PFSK-1 (cell line): ENCODE data around the gene ST3GAL5.

Experiments
- FOXP2 ChIP-seq: optimal IDR thresholded peaks from 2 replicates; pipeline ENCODE3; 2011; ENCODE audit warnings: borderline replicate concordance, control low read depth, inconsistent platforms; ENCODE audit not compliant: insufficient read depth; ENCODE audit errors: extremely low read length, extremely low read depth
- POLR2AphosphoS5 ChIP-seq: IDR thresholded peaks from 2 replicates; pipeline ENCODE4 v1.6.1; 2012; ENCODE audit warnings: low read depth, mild to moderate bottlenecking, control low read depth, low read length, moderate library complexity
- REST ChIP-seq, 2 experiments: IDR thresholded peaks; 2 replicates each; pipeline versions ENCODE4 v1.6.1 to v1.8.0; 2011 to 2012; ENCODE audit warnings: low read depth in 2 of 2, low read length in 2 of 2, control low read depth in 1 of 2, inconsistent platforms in 1 of 2, mild to moderate bottlenecking in 1 of 2, moderate library complexity in 1 of 2; ENCODE audit not compliant: insufficient read depth in 1 of 2
- SIN3A ChIP-seq: IDR thresholded peaks from 2 replicates; pipeline ENCODE4 v1.6.1; 2012; ENCODE audit warnings: mild to moderate bottlenecking, low read length, moderate library complexity, borderline replicate concordance; ENCODE audit not compliant: insufficient read depth
- TAF1 ChIP-seq: IDR thresholded peaks from 2 replicates; pipeline ENCODE4 v1.6.1; 2012; ENCODE audit warnings: low read length, control low read depth, borderline replicate concordance; ENCODE audit not compliant: insufficient read depth

Gene ST3GAL5

GRCh38 chr2:85909005-85909404 is 20.2 kb upstream of the ST3GAL5 start:
- TF ChIP-seq TAF1 = no peak

- TF ChIP-seq TAF1 (no peak), POLR2AphosphoS5 (no peak), REST (IDR thresholded peaks at IDR 0.05; ENCODE audit: insufficient read depth in 1 of 2, low read depth in 2 of 2, low read length in 2 of 2) (no peak), FOXP2 (no peak), SIN3A (no peak)
These were observed 19.7 kb upstream of the ST3GAL5 start for GRCh38 chr2:85908506-85908905.

- TF ChIP-seq FOXP2 (no peak), REST (IDR thresholded peaks at IDR 0.05; ENCODE audit: insufficient read depth in 1 of 2, low read depth in 2 of 2, low read length in 2 of 2) (no peak), SIN3A (no peak), POLR2AphosphoS5 (no peak), TAF1 (no peak)
These were observed 18.9 kb upstream of the ST3GAL5 start for GRCh38 chr2:85907671-85908157.

- TF ChIP-seq SIN3A = no peak
- TF ChIP-seq FOXP2 = no peak
- no peak for TF ChIP-seq REST (IDR thresholded peaks at IDR 0.05; ENCODE audit: insufficient read depth in 1 of 2, low read depth in 2 of 2, low read length in 2 of 2)
- no peak for TF ChIP-seq POLR2AphosphoS5
- no peak for TF ChIP-seq TAF1
These were observed 18.0 kb upstream of the ST3GAL5 start for GRCh38 chr2:85906748-85907147.

GRCh38 chr2:85905891-85906290 is 17.1 kb upstream of the ST3GAL5 start:
- no peak for TF ChIP-seq REST (IDR thresholded peaks at IDR 0.05; ENCODE audit: insufficient read depth in 1 of 2, low read depth in 2 of 2, low read length in 2 of 2)
- TF ChIP-seq POLR2AphosphoS5 = no peak
- no peak for TF ChIP-seq SIN3A
- no peak for TF ChIP-seq TAF1
- no peak for TF ChIP-seq FOXP2
